WTC11 (cell line): ENCODE measurements around the gene MIDN. TPM values are rescaled to one million over a fixed set of nuclear protein-coding genes. Genes with fewer than 3 reads are reported as not detected.

Experiments
- ELF4 ChIP-seq: sonication (generic); formaldehyde crosslinking; IDR thresholded peaks from 2 replicates; pipeline ENCODE4 v1.8.1; 2022; ENCODE audit warnings: low read depth, mild to moderate bottlenecking, moderate library complexity, missing genetic modification reagents
- ESRRA ChIP-seq: sonication (generic); formaldehyde crosslinking; IDR thresholded peaks from 2 replicates; pipeline ENCODE4 v1.8.1; 2022; ENCODE audit warnings: mild to moderate bottlenecking, missing genetic modification reagents, borderline replicate concordance
- GABPB1 ChIP-seq: sonication (generic); formaldehyde crosslinking; IDR thresholded peaks from 2 replicates; pipeline ENCODE4 v1.8.1; 2023; ENCODE audit warnings: mild to moderate bottlenecking, missing genetic modification reagents
- HMGA2 ChIP-seq: fragments of 250-450 bp; sonication (Bioruptor Pico); IDR thresholded peaks from 2 replicates; pipeline ENCODE4 v1.4.0; 2021; ENCODE audit warnings: mild to moderate bottlenecking, moderate library complexity
- KAT7 ChIP-seq: sonication (generic); formaldehyde crosslinking; IDR thresholded peaks from 2 replicates; pipeline ENCODE4 v1.8.1; 2023; ENCODE audit warnings: missing genetic modification reagents, mild to moderate bottlenecking, borderline replicate concordance
- NR2C2 ChIP-seq: sonication (generic); formaldehyde crosslinking; IDR thresholded peaks from 2 replicates; pipeline ENCODE4 v1.8.0; 2022; ENCODE audit warnings: mild to moderate bottlenecking, missing genetic modification reagents
- OVOL2 ChIP-seq: fragments of 250-450 bp; sonication (Bioruptor Pico); IDR thresholded peaks from 2 replicates; pipeline ENCODE4 v1.9.0; 2021; ENCODE audit warnings: mild to moderate bottlenecking, borderline replicate concordance
- TP53 ChIP-seq: sonication (generic); formaldehyde crosslinking; IDR thresholded peaks from 2 replicates; pipeline ENCODE4 v1.8.1; 2023; ENCODE audit warnings: mild to moderate bottlenecking, missing genetic modification reagents
- ZBTB21 ChIP-seq: sonication (generic); formaldehyde crosslinking; IDR thresholded peaks from 2 replicates; pipeline ENCODE4 v1.8.1; 2023; ENCODE audit warnings: mild to moderate bottlenecking, missing genetic modification reagents, borderline replicate concordance
- ZNF396 ChIP-seq: fragments of 250-450 bp; sonication (Bioruptor Pico); IDR thresholded peaks from 2 replicates; pipeline ENCODE4 v1.8.0; 2021; ENCODE audit warnings: mild to moderate bottlenecking, moderate library complexity, borderline replicate concordance
- ZNF671 ChIP-seq: fragments of 250-450 bp; sonication (Bioruptor Pico); IDR thresholded peaks from 2 replicates; pipeline ENCODE4 v1.8.0; 2021; ENCODE audit warnings: mild to moderate bottlenecking
- total RNA-seq: library from RNA; stranded (reverse); gene quantifications from 3 replicates; pipeline ENCODE4 v1.2.3, GENCODE V29; 2021
- TF ChIP-seq, protein P1 (sequence below): fragments of 250-450 bp; sonication (Bioruptor Pico); IDR thresholded peaks from 2 replicates; pipeline ENCODE4 v2.1.2; 2022; ENCODE audit warnings: mild to moderate bottlenecking, moderate library complexity
- TF ChIP-seq, protein P2 (sequence below): fragments of 200-600 bp; IDR thresholded peaks from 2 replicates; pipeline ENCODE4 v1.8.0; 2022; ENCODE audit warnings: antibody characterized with exemption
- TF ChIP-seq, protein P3 (sequence below): fragments of 250-450 bp; sonication (Bioruptor Pico); IDR thresholded peaks from 2 replicates; pipeline ENCODE4 v1.9.0; 2021; ENCODE audit warnings: mild to moderate bottlenecking
- TF ChIP-seq, protein P4 (sequence below): sonication (generic); formaldehyde crosslinking; IDR thresholded peaks from 2 replicates; pipeline ENCODE4 v1.8.1; 2023; ENCODE audit warnings: mild to moderate bottlenecking, missing genetic modification reagents, moderate library complexity
- TF ChIP-seq, protein P5 (sequence below): sonication (generic); formaldehyde crosslinking; IDR thresholded peaks from 2 replicates; pipeline ENCODE4 v1.8.1; 2023; ENCODE audit warnings: mild to moderate bottlenecking, missing genetic modification reagents
- TF ChIP-seq, protein P6 (sequence below): sonication (generic); formaldehyde crosslinking; IDR thresholded peaks from 2 replicates; pipeline ENCODE4 v1.8.1; 2023; ENCODE audit warnings: mild to moderate bottlenecking, missing genetic modification reagents, moderate library complexity
- TF ChIP-seq, protein P7 (sequence below): sonication (generic); formaldehyde crosslinking; IDR thresholded peaks from 2 replicates; pipeline ENCODE4 v1.8.0; 2023; ENCODE audit warnings: missing genetic modification reagents, mild to moderate bottlenecking, borderline replicate concordance
- TF ChIP-seq, protein P8 (sequence below): sonication (generic); formaldehyde crosslinking; IDR thresholded peaks from 2 replicates; pipeline ENCODE4 v1.8.1; 2023; ENCODE audit warnings: mild to moderate bottlenecking, missing genetic modification reagents, borderline replicate concordance
- TF ChIP-seq, protein P9 (sequence below): fragments of 250-450 bp; sonication (Bioruptor Pico); IDR thresholded peaks from 2 replicates; pipeline ENCODE4 v1.9.0; 2021; ENCODE audit warnings: mild to moderate bottlenecking

MIDN gene
- total RNA-seq, 1 experiment from 2014 or later: 189 TPM

DNA sequence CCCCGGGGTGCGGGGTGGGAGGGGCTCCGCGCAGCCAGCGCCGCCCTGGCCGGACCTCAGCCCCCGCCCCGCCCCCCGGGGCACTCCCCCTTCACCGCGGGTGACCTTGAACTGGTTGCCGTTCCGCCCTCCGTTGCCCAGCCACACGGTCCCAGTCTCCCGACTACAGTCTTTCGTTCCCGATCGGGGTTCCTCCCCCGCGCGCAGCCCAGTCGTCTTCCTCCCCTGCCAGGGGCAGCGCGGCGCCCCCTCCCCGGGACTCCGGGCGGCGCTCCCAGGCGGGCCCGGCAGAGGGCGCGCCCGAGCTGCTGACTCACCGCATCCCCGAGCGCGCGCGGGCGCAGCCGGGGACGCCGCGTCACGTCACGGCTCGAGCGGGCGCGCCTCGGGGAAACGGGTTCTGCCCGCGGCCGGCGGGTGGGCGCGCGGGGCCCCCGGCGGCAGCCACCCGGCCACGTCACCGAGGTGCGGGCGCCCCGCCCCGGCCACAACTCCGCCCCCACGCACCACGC lies 459 bp downstream of the MIDN start (continued):
- TF ChIP-seq, protein P1, sequence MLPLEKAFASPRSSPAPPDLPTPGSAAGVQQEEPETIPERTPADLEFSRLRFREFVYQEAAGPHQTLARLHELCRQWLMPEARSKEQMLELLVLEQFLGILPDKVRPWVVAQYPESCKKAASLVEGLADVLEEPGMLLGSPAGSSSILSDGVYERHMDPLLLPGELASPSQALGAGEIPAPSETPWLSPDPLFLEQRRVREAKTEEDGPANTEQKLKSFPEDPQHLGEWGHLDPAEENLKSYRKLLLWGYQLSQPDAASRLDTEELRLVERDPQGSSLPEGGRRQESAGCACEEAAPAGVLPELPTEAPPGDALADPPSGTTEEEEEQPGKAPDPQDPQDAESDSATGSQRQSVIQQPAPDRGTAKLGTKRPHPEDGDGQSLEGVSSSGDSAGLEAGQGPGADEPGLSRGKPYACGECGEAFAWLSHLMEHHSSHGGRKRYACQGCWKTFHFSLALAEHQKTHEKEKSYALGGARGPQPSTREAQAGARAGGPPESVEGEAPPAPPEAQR: no peak
- TF ChIP-seq, protein P2, sequence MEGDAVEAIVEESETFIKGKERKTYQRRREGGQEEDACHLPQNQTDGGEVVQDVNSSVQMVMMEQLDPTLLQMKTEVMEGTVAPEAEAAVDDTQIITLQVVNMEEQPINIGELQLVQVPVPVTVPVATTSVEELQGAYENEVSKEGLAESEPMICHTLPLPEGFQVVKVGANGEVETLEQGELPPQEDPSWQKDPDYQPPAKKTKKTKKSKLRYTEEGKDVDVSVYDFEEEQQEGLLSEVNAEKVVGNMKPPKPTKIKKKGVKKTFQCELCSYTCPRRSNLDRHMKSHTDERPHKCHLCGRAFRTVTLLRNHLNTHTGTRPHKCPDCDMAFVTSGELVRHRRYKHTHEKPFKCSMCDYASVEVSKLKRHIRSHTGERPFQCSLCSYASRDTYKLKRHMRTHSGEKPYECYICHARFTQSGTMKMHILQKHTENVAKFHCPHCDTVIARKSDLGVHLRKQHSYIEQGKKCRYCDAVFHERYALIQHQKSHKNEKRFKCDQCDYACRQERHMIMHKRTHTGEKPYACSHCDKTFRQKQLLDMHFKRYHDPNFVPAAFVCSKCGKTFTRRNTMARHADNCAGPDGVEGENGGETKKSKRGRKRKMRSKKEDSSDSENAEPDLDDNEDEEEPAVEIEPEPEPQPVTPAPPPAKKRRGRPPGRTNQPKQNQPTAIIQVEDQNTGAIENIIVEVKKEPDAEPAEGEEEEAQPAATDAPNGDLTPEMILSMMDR: peak; percentile 74
- TF ChIP-seq ZBTB21 (CRISPR knock-in tag): no peak
- TF ChIP-seq ESRRA: no peak
- TF ChIP-seq, protein P3, sequence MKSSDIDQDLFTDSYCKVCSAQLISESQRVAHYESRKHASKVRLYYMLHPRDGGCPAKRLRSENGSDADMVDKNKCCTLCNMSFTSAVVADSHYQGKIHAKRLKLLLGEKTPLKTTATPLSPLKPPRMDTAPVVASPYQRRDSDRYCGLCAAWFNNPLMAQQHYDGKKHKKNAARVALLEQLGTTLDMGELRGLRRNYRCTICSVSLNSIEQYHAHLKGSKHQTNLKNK (CRISPR knock-in tag): no peak
- TF ChIP-seq, protein P4, sequence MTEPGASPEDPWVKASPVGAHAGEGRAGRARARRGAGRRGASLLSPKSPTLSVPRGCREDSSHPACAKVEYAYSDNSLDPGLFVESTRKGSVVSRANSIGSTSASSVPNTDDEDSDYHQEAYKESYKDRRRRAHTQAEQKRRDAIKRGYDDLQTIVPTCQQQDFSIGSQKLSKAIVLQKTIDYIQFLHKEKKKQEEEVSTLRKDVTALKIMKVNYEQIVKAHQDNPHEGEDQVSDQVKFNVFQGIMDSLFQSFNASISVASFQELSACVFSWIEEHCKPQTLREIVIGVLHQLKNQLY (CRISPR knock-in tag): no peak
- TF ChIP-seq KAT7: no peak; the same call in 1 of the 2 replicates
- TF ChIP-seq, protein P5, sequence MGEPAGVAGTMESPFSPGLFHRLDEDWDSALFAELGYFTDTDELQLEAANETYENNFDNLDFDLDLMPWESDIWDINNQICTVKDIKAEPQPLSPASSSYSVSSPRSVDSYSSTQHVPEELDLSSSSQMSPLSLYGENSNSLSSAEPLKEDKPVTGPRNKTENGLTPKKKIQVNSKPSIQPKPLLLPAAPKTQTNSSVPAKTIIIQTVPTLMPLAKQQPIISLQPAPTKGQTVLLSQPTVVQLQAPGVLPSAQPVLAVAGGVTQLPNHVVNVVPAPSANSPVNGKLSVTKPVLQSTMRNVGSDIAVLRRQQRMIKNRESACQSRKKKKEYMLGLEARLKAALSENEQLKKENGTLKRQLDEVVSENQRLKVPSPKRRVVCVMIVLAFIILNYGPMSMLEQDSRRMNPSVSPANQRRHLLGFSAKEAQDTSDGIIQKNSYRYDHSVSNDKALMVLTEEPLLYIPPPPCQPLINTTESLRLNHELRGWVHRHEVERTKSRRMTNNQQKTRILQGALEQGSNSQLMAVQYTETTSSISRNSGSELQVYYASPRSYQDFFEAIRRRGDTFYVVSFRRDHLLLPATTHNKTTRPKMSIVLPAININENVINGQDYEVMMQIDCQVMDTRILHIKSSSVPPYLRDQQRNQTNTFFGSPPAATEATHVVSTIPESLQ (CRISPR knock-in tag): no peak
- TF ChIP-seq HMGA2 (CRISPR knock-in tag): no peak
- TF ChIP-seq ZNF671 (CRISPR knock-in tag): 0 out of 2 replicates have a peak, but pooled peaks have one; percentile 67
- TF ChIP-seq, protein P6, sequence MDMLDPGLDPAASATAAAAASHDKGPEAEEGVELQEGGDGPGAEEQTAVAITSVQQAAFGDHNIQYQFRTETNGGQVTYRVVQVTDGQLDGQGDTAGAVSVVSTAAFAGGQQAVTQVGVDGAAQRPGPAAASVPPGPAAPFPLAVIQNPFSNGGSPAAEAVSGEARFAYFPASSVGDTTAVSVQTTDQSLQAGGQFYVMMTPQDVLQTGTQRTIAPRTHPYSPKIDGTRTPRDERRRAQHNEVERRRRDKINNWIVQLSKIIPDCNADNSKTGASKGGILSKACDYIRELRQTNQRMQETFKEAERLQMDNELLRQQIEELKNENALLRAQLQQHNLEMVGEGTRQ: no peak
- TF ChIP-seq, protein P7, sequence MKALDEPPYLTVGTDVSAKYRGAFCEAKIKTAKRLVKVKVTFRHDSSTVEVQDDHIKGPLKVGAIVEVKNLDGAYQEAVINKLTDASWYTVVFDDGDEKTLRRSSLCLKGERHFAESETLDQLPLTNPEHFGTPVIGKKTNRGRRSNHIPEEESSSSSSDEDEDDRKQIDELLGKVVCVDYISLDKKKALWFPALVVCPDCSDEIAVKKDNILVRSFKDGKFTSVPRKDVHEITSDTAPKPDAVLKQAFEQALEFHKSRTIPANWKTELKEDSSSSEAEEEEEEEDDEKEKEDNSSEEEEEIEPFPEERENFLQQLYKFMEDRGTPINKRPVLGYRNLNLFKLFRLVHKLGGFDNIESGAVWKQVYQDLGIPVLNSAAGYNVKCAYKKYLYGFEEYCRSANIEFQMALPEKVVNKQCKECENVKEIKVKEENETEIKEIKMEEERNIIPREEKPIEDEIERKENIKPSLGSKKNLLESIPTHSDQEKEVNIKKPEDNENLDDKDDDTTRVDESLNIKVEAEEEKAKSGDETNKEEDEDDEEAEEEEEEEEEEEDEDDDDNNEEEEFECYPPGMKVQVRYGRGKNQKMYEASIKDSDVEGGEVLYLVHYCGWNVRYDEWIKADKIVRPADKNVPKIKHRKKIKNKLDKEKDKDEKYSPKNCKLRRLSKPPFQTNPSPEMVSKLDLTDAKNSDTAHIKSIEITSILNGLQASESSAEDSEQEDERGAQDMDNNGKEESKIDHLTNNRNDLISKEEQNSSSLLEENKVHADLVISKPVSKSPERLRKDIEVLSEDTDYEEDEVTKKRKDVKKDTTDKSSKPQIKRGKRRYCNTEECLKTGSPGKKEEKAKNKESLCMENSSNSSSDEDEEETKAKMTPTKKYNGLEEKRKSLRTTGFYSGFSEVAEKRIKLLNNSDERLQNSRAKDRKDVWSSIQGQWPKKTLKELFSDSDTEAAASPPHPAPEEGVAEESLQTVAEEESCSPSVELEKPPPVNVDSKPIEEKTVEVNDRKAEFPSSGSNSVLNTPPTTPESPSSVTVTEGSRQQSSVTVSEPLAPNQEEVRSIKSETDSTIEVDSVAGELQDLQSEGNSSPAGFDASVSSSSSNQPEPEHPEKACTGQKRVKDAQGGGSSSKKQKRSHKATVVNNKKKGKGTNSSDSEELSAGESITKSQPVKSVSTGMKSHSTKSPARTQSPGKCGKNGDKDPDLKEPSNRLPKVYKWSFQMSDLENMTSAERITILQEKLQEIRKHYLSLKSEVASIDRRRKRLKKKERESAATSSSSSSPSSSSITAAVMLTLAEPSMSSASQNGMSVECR: no peak
- TF ChIP-seq NR2C2: no peak
- TF ChIP-seq GABPB1 (CRISPR knock-in tag): no peak
- TF ChIP-seq, protein P8, sequence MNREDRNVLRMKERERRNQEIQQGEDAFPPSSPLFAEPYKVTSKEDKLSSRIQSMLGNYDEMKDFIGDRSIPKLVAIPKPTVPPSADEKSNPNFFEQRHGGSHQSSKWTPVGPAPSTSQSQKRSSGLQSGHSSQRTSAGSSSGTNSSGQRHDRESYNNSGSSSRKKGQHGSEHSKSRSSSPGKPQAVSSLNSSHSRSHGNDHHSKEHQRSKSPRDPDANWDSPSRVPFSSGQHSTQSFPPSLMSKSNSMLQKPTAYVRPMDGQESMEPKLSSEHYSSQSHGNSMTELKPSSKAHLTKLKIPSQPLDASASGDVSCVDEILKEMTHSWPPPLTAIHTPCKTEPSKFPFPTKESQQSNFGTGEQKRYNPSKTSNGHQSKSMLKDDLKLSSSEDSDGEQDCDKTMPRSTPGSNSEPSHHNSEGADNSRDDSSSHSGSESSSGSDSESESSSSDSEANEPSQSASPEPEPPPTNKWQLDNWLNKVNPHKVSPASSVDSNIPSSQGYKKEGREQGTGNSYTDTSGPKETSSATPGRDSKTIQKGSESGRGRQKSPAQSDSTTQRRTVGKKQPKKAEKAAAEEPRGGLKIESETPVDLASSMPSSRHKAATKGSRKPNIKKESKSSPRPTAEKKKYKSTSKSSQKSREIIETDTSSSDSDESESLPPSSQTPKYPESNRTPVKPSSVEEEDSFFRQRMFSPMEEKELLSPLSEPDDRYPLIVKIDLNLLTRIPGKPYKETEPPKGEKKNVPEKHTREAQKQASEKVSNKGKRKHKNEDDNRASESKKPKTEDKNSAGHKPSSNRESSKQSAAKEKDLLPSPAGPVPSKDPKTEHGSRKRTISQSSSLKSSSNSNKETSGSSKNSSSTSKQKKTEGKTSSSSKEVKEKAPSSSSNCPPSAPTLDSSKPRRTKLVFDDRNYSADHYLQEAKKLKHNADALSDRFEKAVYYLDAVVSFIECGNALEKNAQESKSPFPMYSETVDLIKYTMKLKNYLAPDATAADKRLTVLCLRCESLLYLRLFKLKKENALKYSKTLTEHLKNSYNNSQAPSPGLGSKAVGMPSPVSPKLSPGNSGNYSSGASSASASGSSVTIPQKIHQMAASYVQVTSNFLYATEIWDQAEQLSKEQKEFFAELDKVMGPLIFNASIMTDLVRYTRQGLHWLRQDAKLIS (CRISPR knock-in tag): no peak
- TF ChIP-seq OVOL2 (CRISPR knock-in tag): no peak
- TF ChIP-seq TP53 (CRISPR knock-in tag): no peak; the same call in 1 of the 2 replicates
- TF ChIP-seq ELF4: no peak
- TF ChIP-seq, protein P9, sequence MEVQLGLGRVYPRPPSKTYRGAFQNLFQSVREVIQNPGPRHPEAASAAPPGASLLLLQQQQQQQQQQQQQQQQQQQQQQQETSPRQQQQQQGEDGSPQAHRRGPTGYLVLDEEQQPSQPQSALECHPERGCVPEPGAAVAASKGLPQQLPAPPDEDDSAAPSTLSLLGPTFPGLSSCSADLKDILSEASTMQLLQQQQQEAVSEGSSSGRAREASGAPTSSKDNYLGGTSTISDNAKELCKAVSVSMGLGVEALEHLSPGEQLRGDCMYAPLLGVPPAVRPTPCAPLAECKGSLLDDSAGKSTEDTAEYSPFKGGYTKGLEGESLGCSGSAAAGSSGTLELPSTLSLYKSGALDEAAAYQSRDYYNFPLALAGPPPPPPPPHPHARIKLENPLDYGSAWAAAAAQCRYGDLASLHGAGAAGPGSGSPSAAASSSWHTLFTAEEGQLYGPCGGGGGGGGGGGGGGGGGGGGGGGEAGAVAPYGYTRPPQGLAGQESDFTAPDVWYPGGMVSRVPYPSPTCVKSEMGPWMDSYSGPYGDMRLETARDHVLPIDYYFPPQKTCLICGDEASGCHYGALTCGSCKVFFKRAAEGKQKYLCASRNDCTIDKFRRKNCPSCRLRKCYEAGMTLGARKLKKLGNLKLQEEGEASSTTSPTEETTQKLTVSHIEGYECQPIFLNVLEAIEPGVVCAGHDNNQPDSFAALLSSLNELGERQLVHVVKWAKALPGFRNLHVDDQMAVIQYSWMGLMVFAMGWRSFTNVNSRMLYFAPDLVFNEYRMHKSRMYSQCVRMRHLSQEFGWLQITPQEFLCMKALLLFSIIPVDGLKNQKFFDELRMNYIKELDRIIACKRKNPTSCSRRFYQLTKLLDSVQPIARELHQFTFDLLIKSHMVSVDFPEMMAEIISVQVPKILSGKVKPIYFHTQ (CRISPR knock-in tag): no peak
- no peak for TF ChIP-seq ZNF396
